OCI-LY7 (cell line): ENCODE results near the gene CCDC186. TPM values are rescaled to one million over a fixed set of nuclear protein-coding genes. Genes with fewer than 3 reads are reported as not detected.

Experiments used
- BruUV-seq: library from RNA; stranded (reverse); fragments of 400-500 nt; replicated peaks from 2 replicates; lab custom pipeline; 2021; lab: Mats Ljungman, UMichigan
- CTCF ChIA-PET: fragments of 300-600 bp; sonication (Branson Sonifier 250); formaldehyde crosslinking; loops from one replicate; lab custom pipeline; 2022; ENCODE audit warnings: antibody characterized with exemption; ENCODE audit not compliant: unreplicated experiment; lab: Charles Lee
- POLR2A ChIA-PET: fragments of 300-600 bp; sonication (Branson Sonifier 250); formaldehyde crosslinking; loops from one replicate; lab custom pipeline; 2022; ENCODE audit warnings: antibody characterized with exemption; lab: Charles Lee
- DNase-seq: peaks from one replicate; pipeline ENCODE4 v3.0.0-alpha.2; 2015; ENCODE audit warnings: low spot score
- H2AFZ ChIP-seq: fragments of 200-600 bp; sonication (generic), shearing (Covaris generic); 2 replicates; pipeline ENCODE4 v1.6.1; 2014; ENCODE audit warnings: mild to moderate bottlenecking, antibody characterized with exemption, low read length, moderate library complexity
- H3K27ac ChIP-seq: fragments of 200-600 bp; sonication (generic); 2 replicates; pipeline ENCODE4 v1.5.1; 2014; ENCODE audit warnings: mixed run types, low read depth, mild to moderate bottlenecking, moderate library complexity, low read length, inconsistent platforms; ENCODE audit not compliant: poor library complexity, severe bottlenecking
- H3K36me3 ChIP-seq: fragments of 200-600 bp; sonication (generic); 2 replicates; pipeline ENCODE4 v1.6.1; 2014; ENCODE audit warnings: mild to moderate bottlenecking, antibody characterized with exemption, low read length, moderate library complexity, mixed read lengths; ENCODE audit not compliant: insufficient read depth
- H3K4me1 ChIP-seq: fragments of 200-600 bp; sonication (generic); 2 replicates; pipeline ENCODE4 v1.5.1; 2014; ENCODE audit warnings: mild to moderate bottlenecking, low read length; ENCODE audit not compliant: insufficient read depth, poor library complexity, severe bottlenecking
- H3K4me2 ChIP-seq: fragments of 200-600 bp; sonication (generic); 2 replicates; pipeline ENCODE4 v1.6.1; 2014; ENCODE audit warnings: mild to moderate bottlenecking, low read length
- H3K4me3 ChIP-seq: fragments of 200-600 bp; sonication (generic); 2 replicates; pipeline ENCODE4 v1.5.1; 2014; ENCODE audit warnings: mild to moderate bottlenecking, low read depth, low read length; ENCODE audit not compliant: poor library complexity, severe bottlenecking
- H3K79me2 ChIP-seq: fragments of 200-600 bp; sonication (generic); 2 replicates; pipeline ENCODE4 v1.6.1; 2016; ENCODE audit warnings: low read depth, mild to moderate bottlenecking, low read length, moderate library complexity, mixed read lengths; ENCODE audit not compliant: insufficient read depth
- H3K9me2 ChIP-seq: fragments of 200-600 bp; sonication (generic); 2 replicates; pipeline ENCODE4 v1.6.1; 2016; ENCODE audit warnings: mild to moderate bottlenecking, low read length, mixed read lengths; ENCODE audit not compliant: insufficient read depth
- H3K9me3 ChIP-seq: fragments of 200-600 bp; sonication (generic); 2 replicates; pipeline ENCODE4 v1.6.1; 2014; ENCODE audit warnings: mild to moderate bottlenecking, mixed run types, low read length, mixed read lengths
- H4K20me1 ChIP-seq: fragments of 200-600 bp; sonication (generic); 2 replicates; pipeline ENCODE4 v1.6.1; 2014; ENCODE audit warnings: mild to moderate bottlenecking, antibody characterized with exemption, low read length, moderate library complexity, mixed read lengths; ENCODE audit not compliant: insufficient read depth
- CTCF ChIP-seq: fragments of 200-600 bp; sonication (generic); conservative IDR thresholded peaks from 2 replicates; pipeline ENCODE4 v1.5.1; 2014; ENCODE audit warnings: mild to moderate bottlenecking, antibody characterized with exemption, low read length, moderate library complexity, mixed read lengths
- EZH2phosphoT487 ChIP-seq: fragments of 200-600 bp; sonication (generic); IDR thresholded peaks from 2 replicates; pipeline ENCODE4 v1.6.1; 2018; ENCODE audit warnings: low read depth, borderline replicate concordance, mild to moderate bottlenecking, mixed run types, antibody characterized with exemption, low read length, moderate library complexity, mixed read lengths
- intact Hi-C: fragments of 100-400 bp; cut with micrococcal nuclease; formaldehyde crosslinking; loops from one replicate; pipeline ENCODE4 v1.10.0; 2022; ENCODE audit not compliant: unreplicated experiment
- total RNA-seq, 2 experiments: library from RNA; depleted of rRNA in 1 of 2; stranded (reverse); fragments of >200 nt in 1 of 2; shearing (Covaris generic) in 1 of 2; gene quantifications; 2 replicates each; pipeline ENCODE4 v1.2.3, GENCODE V29; 2014 to 2022

Gene CCDC186
- total RNA-seq, 2 experiments from 2014 or later, result 5.3 to 13.1 TPM

DNA sequence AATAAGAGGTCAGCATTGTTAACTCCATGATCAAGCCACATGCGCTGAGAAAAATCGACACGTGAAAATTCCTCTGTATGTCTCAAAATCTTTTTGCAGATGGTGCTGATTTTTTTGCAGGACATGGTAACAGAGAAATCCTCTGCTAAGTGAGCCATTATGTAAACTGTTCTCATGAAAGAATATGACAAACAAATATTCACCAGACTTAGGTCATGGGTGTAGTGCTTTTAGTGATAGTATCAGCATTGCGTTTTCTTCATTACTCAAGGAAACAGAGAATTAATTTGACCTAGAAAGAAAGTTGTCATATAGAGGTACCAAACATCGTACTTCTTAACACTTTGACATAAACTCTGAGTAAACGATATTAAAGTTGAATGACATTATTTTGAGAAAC is 95.7 kb downstream of the CCDC186 start:
- no peak overlapping the region for H3K4me3 ChIP-seq
- H3K27ac ChIP-seq, result no peak overlapping the region
- intact Hi-C loops, result no loop called here
- no TSS peak for BruUV-seq
- H3K79me2 ChIP-seq, result no peaks in the 10 kb centered on the region
- no peak for DNase-seq
- H3K4me2 ChIP-seq, result no peak overlapping the region
- no peak for TF ChIP-seq EZH2phosphoT487
- TF ChIP-seq CTCF, result no peak
- H3K36me3 ChIP-seq, result no peaks in the 10 kb centered on the region
- peaks cover 10% of the 10 kb centered on the region for H3K4me1 ChIP-seq
- no peaks in the 10 kb centered on the region for H3K9me2 ChIP-seq
- H3K9me3 ChIP-seq, result no peaks in the 10 kb centered on the region
- no peaks in the 10 kb centered on the region for H4K20me1 ChIP-seq
- no peak overlapping the region for H2AFZ ChIP-seq
- ChIA-PET CTCF (no interaction called here), POLR2A (interaction anchor here (0.6 to 1.2 kb wide), 2 partner anchors 8 to 17 kb away, joined by 4 to 5 read pairs; no protein-coding TSS in a partner anchor)

DNA sequence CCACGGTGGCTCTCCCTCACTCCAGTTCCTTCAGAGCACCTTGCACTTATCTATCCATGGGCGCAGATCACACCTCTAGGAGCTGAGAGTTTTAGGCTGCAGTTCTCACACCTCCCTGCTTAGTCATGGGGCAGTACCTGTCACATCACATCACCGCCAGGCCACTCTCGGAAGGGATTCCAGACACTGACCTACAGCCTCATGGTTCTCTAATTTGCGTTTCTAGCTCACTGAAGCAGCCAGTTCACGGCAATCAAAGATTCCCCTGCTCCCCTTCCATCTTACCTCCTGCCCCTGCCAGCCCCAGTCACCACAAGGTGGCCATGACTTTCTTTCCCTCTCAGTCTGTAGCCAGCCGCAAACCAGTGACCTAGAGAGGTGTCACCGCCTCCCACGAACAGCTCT is 96.2 kb downstream of the CCDC186 start:
- Histone ChIP-seq H3K4me1 (peaks cover 15% of the 10 kb centered on the region), H3K79me2 (no peaks in the 10 kb centered on the region), H3K36me3 (no peaks in the 10 kb centered on the region), H3K9me2 (no peaks in the 10 kb centered on the region), H3K9me3 (no peaks in the 10 kb centered on the region), H3K4me3 (no peak overlapping the region), H3K4me2 (no peak overlapping the region), H2AFZ (no peak overlapping the region), H4K20me1 (no peaks in the 10 kb centered on the region), H3K27ac (no peak overlapping the region)
- TF ChIP-seq CTCF (0 out of 2 replicates have a peak, but pooled peaks have one; percentile 25), EZH2phosphoT487 (no peak)
- intact Hi-C loops, result no loop called here
- DNase-seq, result no peak
- POLR2A ChIA-PET, result no interaction called here
- CTCF ChIA-PET, result no interaction called here
- no TSS peak for BruUV-seq

GRCh38 chr10:114077347-114077746 is 96.7 kb downstream of the CCDC186 start:
- Histone ChIP-seq H3K4me2 (no peak overlapping the region), H3K9me2 (no peaks in the 10 kb centered on the region), H2AFZ (no peak overlapping the region), H4K20me1 (no peaks in the 10 kb centered on the region), H3K27ac (no peak overlapping the region), H3K79me2 (no peaks in the 10 kb centered on the region), H3K4me1 (peaks cover 16% of the 10 kb centered on the region), H3K36me3 (no peaks in the 10 kb centered on the region), H3K4me3 (no peak overlapping the region), H3K9me3 (no peaks in the 10 kb centered on the region)
- DNase-seq, result no peak
- CTCF ChIA-PET, result no interaction called here
- TF ChIP-seq CTCF (no peak), EZH2phosphoT487 (no peak)
- no TSS peak for BruUV-seq
- intact Hi-C loops, result no loop called here
- POLR2A ChIA-PET, result no interaction called here
